AG09309 (cell line): ENCODE measurements around the gene PRDM5.
"Not testable (repeated sequence)": the region's sequence is repeated elsewhere in the genome, so short reads cannot be mapped to it uniquely, and the experiment has no call there.

ENCODE experiments used
- DNase-seq: peaks from one replicate; pipeline ENCODE4 v3.0.0-alpha.2; 2010; ENCODE audit warnings: low read depth
- H3K4me3 ChIP-seq: 2 replicates; pipeline ENCODE4 v1.5.1; 2011; ENCODE audit warnings: mild to moderate bottlenecking, low read depth, low read length, moderate library complexity; ENCODE audit not compliant: control insufficient read depth
- TF ChIP-seq, protein P1 (sequence below): IDR thresholded peaks from 2 replicates; pipeline ENCODE4 v1.5.1; 2011; ENCODE audit warnings: mild to moderate bottlenecking, low read depth, low read length, inconsistent platforms; ENCODE audit not compliant: insufficient read depth, control insufficient read depth; ENCODE audit errors: missing control alignments

Gene PRDM5

GRCh38 chr4:120658772-120659171, 263.8 kb downstream of the PRDM5 start:
- no peak overlapping the region for H3K4me3 ChIP-seq
- TF ChIP-seq, protein P1, sequence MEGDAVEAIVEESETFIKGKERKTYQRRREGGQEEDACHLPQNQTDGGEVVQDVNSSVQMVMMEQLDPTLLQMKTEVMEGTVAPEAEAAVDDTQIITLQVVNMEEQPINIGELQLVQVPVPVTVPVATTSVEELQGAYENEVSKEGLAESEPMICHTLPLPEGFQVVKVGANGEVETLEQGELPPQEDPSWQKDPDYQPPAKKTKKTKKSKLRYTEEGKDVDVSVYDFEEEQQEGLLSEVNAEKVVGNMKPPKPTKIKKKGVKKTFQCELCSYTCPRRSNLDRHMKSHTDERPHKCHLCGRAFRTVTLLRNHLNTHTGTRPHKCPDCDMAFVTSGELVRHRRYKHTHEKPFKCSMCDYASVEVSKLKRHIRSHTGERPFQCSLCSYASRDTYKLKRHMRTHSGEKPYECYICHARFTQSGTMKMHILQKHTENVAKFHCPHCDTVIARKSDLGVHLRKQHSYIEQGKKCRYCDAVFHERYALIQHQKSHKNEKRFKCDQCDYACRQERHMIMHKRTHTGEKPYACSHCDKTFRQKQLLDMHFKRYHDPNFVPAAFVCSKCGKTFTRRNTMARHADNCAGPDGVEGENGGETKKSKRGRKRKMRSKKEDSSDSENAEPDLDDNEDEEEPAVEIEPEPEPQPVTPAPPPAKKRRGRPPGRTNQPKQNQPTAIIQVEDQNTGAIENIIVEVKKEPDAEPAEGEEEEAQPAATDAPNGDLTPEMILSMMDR = no peak
- no peak for DNase-seq

DNA sequence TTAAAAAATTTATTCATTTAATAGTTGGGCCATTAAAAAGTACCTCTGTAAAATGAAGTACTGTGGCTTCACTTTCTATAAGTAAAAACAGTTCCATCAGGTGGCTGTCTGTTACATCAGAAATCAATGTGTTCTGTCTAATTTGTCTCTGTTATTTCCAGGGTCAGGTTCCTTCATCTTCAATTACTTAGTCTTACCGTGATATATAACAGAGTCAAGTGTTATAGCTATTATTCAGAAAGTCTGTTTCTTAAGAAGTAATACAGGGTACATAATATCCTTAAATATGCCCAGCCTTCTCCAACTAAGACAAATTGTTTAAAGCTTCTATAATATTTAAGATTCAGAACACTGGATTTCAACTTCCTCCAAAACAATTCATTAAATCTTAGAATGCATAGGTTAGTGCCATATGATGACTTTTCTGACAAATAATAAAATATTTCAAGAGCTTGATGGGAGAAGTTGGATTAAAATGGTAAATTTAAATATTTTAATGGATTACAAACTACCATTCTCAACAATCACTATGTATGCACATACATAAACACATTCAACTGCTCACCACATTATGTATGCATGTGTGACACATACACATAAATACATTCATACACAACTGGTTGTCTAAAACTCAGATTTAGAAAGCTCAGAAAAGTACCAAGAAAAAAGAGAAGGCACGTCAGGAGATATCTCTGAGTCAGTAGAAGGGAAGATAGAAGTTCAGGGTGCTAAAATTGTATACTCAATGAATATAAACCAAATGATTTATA, 268.5 kb downstream of the PRDM5 start:
- H3K4me3 ChIP-seq = no peak overlapping the region
- no peak for DNase-seq
- TF ChIP-seq, protein P1 = no peak

- not testable (repeated sequence) for DNase-seq, H3K4me3 ChIP-seq
Measured at GRCh38 chr4:120648336-120648735, 274.2 kb downstream of the PRDM5 start.
